WERI-Rb-1 (cell line): ENCODE data around the gene ZNF358.

ENCODE experiments used
- DNase-seq: peaks from one replicate; pipeline ENCODE4 v3.0.0-alpha.2; 2020
- H3K27ac ChIP-seq: fragments of 250-450 bp; sonication (Bioruptor Pico); 2 replicates; pipeline ENCODE4 v1.5.1; 2020; ENCODE audit warnings: mild to moderate bottlenecking, moderate library complexity
- H3K27me3 ChIP-seq: fragments of 250-450 bp; sonication (Bioruptor Pico); 2 replicates; pipeline ENCODE4 v1.5.1; 2021; ENCODE audit warnings: mild to moderate bottlenecking, low read depth, moderate library complexity; ENCODE audit not compliant: insufficient read depth, severe bottlenecking
- H3K36me3 ChIP-seq: fragments of 250-450 bp; sonication (Bioruptor Pico); 2 replicates; pipeline ENCODE4 v1.5.1; 2020; ENCODE audit warnings: mild to moderate bottlenecking, moderate library complexity
- H3K4me3 ChIP-seq: 2 replicates; pipeline ENCODE4 v1.5.1; 2011; ENCODE audit warnings: low read depth, mild to moderate bottlenecking, control low read depth, low read length
- H3K9me3 ChIP-seq: fragments of 250-450 bp; sonication (Bioruptor Pico); 2 replicates; pipeline ENCODE4 v1.5.1; 2021; ENCODE audit warnings: mild to moderate bottlenecking, moderate library complexity; ENCODE audit not compliant: severe bottlenecking
- TF ChIP-seq, protein P1 (sequence below): IDR thresholded peaks from 2 replicates; pipeline ENCODE4 v1.5.1; 2011; ENCODE audit warnings: low read depth, mild to moderate bottlenecking, control low read depth, inconsistent platforms, low read length

Gene ZNF358

DNA sequence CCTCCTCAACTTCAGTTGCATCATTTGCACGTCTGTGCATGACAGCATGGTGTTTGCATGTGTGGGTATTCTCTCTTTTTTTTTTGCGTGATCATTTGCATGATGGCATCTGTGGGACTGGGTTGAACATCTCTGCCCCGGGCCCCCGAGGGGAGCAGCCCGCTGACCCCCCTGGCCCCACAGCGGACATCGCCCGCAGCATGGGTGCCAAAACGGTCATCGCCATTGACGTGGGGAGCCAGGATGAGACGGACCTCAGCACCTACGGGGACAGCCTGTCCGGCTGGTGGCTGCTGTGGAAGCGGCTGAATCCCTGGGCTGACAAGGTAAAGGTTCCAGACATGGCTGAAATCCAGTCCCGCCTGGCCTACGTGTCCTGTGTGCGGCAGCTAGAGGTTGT is 42.8 kb downstream of the ZNF358 start:
- H3K36me3 ChIP-seq, result peaks cover 4% of the 10 kb centered on the region
- no peak overlapping the region for H3K27ac ChIP-seq
- no peak overlapping the region for H3K4me3 ChIP-seq
- no peaks in the 10 kb centered on the region for H3K9me3 ChIP-seq
- TF ChIP-seq, protein P1, sequence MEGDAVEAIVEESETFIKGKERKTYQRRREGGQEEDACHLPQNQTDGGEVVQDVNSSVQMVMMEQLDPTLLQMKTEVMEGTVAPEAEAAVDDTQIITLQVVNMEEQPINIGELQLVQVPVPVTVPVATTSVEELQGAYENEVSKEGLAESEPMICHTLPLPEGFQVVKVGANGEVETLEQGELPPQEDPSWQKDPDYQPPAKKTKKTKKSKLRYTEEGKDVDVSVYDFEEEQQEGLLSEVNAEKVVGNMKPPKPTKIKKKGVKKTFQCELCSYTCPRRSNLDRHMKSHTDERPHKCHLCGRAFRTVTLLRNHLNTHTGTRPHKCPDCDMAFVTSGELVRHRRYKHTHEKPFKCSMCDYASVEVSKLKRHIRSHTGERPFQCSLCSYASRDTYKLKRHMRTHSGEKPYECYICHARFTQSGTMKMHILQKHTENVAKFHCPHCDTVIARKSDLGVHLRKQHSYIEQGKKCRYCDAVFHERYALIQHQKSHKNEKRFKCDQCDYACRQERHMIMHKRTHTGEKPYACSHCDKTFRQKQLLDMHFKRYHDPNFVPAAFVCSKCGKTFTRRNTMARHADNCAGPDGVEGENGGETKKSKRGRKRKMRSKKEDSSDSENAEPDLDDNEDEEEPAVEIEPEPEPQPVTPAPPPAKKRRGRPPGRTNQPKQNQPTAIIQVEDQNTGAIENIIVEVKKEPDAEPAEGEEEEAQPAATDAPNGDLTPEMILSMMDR, result no peak
- no peaks in the 10 kb centered on the region for H3K27me3 ChIP-seq
- no peak for DNase-seq

- no peaks in the 10 kb centered on the region for H3K9me3 ChIP-seq
- H3K36me3 ChIP-seq, result peaks cover 4% of the 10 kb centered on the region
- H3K4me3 ChIP-seq, result no peak overlapping the region
- TF ChIP-seq, protein P1, result no peak
- H3K27ac ChIP-seq, result no peak overlapping the region
- no peaks in the 10 kb centered on the region for H3K27me3 ChIP-seq
- no peak for DNase-seq
Observed at GRCh38 chr19:7559102-7559501, 43.2 kb downstream of the ZNF358 start.

DNA sequence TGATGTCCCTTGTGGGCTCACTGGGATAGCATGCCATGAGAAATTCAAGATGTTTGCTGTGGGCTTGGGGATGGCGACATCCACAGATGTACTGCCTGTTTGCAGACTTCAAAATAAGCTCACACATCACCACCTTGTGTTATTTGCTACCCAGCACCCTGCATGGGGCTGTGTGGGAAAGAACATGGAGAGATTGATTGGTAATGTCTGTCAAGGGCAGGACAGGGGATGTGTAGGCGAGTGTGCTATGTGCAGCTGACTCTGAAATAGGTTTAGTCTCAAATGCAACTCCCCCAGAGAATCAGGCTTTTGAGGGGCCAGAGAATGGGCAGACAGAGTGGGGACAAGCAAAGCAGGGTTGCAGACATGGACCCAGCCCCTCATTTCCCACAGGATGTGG is 44.4 kb downstream of the ZNF358 start:
- Histone ChIP-seq H3K36me3 (peaks cover 4% of the 10 kb centered on the region), H3K27ac (no peak overlapping the region), H3K27me3 (no peaks in the 10 kb centered on the region), H3K9me3 (no peaks in the 10 kb centered on the region), H3K4me3 (no peak overlapping the region)
- no peak for DNase-seq
- TF ChIP-seq, protein P1, result no peak

GRCh38 chr19:7561325-7561724 is 45.4 kb downstream of the ZNF358 start:
- no peak overlapping the region for H3K4me3 ChIP-seq
- peaks cover 4% of the 10 kb centered on the region for H3K36me3 ChIP-seq
- H3K9me3 ChIP-seq, result no peaks in the 10 kb centered on the region
- H3K27ac ChIP-seq, result no peak overlapping the region
- TF ChIP-seq, protein P1, result no peak
- no peaks in the 10 kb centered on the region for H3K27me3 ChIP-seq
- no peak for DNase-seq

DNA sequence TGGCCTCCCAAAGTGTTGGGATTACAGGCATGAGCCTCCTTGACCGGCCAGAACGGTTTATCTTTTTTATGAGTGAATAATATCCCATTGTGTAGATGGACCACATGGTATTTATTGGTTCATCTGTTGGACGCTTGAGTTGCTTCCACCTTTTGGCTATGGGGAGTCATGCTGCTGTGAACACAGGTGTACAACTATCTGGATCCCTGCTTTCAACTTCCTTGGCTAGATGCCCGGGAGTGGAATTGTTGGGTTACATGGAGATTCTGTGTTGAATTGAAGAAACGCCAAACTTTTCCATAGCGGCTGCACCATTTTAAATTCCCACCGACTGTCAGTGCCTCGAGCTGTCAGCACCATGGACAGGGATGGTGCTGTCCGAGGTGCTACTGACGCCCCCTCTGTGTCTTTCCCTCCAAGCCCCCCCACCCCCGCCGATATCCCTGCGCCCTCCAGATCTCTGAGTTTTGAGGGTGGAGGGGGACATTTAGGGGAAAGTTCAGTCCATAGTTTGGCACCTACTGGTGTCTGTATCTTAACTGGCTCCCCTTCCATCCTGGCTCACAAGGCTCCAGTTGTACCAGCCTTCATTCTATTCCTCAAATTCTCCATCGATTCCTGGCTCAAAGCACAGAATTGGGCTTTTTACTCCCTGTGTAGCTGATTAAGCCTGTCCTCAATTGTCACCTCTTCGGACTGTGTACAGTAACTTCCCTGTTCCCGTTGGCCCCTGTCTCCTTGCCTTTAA is 46.9 kb downstream of the ZNF358 start:
- no peak for DNase-seq
- TF ChIP-seq, protein P1, result no peak
- Histone ChIP-seq H3K27me3 (no peaks in the 10 kb centered on the region), H3K27ac (no peak overlapping the region), H3K9me3 (no peaks in the 10 kb centered on the region), H3K4me3 (no peak overlapping the region), H3K36me3 (no peaks in the 10 kb centered on the region; the same call in 1 of the 2 replicates)

DNA sequence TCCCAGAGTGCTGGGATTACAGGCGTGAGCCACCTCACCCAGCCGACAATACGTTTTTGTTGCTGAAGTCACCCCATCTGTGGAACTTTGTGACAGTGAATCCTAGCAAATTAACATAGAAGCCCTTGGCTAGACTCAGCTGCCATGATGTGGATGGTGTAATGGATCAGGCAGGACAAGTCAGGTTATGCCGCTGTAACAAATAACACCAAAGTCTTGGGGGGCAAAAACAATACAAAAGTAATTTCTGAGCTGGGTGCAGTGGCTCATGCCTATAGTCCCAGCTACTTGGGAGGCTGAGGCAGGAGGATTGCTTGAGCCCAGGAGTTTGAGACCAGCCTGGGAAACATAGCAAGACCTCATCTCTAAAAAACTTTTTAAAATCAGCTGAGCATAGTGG is 49.0 kb downstream of the ZNF358 start:
- H3K36me3 ChIP-seq, result no peaks in the 10 kb centered on the region
- H3K9me3 ChIP-seq, result no peaks in the 10 kb centered on the region
- no peaks in the 10 kb centered on the region for H3K27me3 ChIP-seq
- DNase-seq, result no peak
- no peak overlapping the region for H3K27ac ChIP-seq
- H3K4me3 ChIP-seq, result no peak overlapping the region
- TF ChIP-seq, protein P1, result no peak
